H1 (cell line): Measurements from ENCODE around the gene MARK3. TPM values are rescaled to one million over a fixed set of nuclear protein-coding genes. Genes with fewer than 3 reads are reported as not detected.

Source experiments
- E2F6 ChIP-seq: IDR thresholded peaks from 2 replicates; pipeline ENCODE4 v1.6.1; 2012; ENCODE audit warnings: inconsistent platforms
- polyA plus RNA-seq, 7 experiments: library from polyadenylated mRNA; depleted of rRNA in 3 of 7; stranded (reverse) in 5 of 7; unstranded in 2 of 7; fragments of >200 nt in 5 of 7; fragments of 200-250 nt in 2 of 7; gene quantifications; 1 replicate in 5 of 7; 2 replicates in 1 of 7; 4 replicates in 1 of 7; pipeline versions ENCODE4 v1.2.1 to v1.2.3, GENCODE V29; 2011 to 2013; ENCODE audit warnings: missing spikeins in 2 of 7, mixed read lengths in 2 of 7
- total RNA-seq: library from RNA; stranded (reverse); fragmentation: NEBNext Ultra II Directional; extraction: Animal tissue kit (Norgen Biotek cat#: 25700); gene quantifications from 2 replicates; pipeline ENCODE4 v1.2.1, GENCODE V29; 2021

The MARK3 gene
- total and polyA plus RNA-seq, 2 of the 8 experiments (the other 6 are each of a cell fraction or from before 2014, with no cell fraction given): 39.4 to 76.9 TPM

- TF ChIP-seq E2F6: no peak
Measured at GRCh38 chr14:103536693-103537092, 151.5 kb downstream of the MARK3 start (continued).
